T-helper 2 cell (primary cell): ENCODE measurements around the gene FAM13B.
"Not testable (repeated sequence)": the region's sequence is repeated elsewhere in the genome, so short reads cannot be mapped to it uniquely, and the experiment has no call there.

Experiments used
- DNase-seq, 5 experiments: peaks; one replicate each; pipeline versions ENCODE4 v3.0.0 to v3.0.0-alpha.2; 2012 to 2022

The FAM13B gene

DNA sequence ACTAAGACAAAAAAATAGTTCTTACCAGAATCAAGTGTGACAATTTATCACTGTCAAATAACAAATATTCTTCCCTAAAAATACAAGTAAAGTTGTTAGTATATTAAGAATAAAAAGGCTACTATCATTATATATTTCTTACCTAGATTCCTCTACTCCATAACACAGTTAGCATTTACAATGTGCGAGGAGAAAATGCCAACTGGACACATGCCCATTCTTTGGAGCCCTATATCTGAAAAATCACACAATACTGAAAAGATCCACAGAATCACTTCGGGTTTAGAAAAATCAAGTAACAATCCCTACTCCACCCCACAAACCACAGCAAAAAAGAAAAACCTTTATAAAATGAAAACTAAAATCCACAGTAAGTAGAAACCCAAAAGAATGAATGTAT, 72.7 kb downstream of the FAM13B start:
- no peak for DNase-seq

DNA sequence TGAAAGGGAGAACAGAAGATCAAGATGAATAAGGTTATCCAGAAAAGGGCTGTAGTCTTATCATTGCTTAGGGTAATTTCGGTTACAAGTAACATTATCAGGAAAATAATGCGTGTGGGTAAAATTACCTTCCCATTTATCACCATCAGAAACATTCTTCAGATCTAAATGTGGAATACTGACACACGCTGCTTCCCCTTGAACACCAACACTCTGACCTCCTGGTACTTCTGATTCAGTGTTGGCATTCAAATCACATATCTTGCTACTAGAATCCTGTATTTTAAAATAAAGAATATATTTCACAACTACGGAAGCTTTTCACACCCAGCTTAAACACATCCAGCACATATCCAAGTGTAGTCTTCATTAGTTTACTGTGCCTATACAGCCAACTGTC, 73.4 kb downstream of the FAM13B start:
- DNase-seq = no peak

DNA sequence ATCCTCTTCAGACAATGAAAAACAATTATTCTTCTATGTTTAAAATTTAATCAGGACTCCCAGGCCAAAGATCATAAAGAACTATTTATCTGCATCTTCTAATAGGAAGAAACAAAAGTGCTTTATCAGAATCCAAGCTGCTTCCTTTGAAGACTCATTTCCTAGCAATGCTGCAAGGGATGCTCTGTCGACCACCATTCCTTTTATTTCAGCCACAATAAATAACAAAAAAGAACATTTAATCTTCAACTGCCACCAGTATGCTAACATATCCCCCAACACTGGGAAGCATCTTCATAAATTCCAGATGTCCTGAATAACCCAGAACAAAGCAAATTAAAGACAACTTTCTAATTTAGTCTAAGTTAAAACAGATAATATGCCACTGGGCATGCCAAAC, 74.9 kb downstream of the FAM13B start:
- DNase-seq = no peak

DNA sequence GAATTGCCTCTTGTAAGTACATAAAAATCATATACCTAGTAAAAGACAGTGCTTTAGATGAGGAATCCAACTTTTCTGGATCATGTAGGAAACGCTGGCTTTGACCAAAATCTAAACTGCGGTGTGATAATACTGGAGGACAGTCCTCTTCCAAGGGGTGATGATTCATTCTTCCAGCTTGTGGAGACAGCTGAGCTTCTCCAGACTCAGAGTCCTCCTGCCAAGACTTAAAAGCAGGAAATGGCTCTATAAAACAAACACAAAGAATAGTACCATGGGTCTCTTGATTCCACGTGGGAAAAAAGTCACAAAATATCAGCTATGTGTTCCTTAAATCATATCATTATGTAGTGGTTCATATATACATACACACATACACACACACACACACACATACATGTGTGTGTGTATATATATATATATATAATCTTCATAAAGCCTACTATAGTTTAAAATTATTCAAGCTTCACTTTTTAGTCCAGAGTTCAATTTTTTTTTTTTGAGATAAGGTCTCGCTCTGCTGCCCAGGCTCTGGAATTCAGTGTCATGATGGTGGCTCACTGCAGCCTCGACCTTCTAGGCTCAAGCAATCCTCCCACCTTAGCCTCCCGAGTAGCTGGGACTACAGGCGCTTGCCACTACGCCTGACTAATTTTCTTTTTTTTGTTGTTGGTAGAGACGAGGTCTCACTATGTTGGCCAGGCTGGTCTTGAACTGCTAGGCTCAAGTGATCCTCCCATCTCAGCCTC, 78.6 kb downstream of the FAM13B start:
- no peak for DNase-seq

DNA sequence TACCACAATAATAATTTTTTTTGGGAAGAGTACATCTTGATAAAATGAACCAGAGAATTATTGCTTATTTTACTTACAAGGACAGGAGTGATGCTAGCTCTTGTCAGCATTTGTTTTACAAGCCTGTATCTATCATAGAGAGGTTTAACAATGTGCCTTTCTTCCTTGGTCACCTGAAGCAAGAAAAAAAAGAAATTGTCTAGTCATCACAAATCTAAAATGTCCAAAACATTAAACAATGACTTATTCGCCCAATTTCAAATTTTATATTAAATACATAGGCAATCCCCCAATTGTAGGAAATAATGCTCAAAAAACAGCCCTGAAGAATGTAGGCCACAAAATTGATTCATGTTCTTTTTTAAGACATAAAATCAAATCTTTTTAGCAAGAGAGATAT, 87.1 kb downstream of the FAM13B start:
- no peak for DNase-seq

DNA sequence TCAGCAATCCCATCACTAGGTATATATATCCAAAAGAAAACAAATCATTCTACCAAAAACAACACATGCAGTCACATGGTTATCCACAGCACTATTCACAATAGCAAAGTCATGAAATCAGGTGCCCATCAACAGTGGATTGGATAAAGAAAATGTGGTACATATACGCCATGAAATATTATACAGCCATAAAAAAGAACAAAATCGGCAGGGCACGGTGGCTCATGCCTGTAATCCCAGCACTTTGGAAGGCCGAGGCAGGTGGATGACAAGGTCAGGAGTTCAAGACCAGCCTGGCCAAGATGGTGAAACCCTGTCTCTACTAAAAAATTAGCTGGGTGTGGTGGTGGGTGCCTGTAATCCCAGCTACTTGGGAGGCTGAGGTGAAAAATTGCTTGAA, 88.6 kb downstream of the FAM13B start:
- DNase-seq = not testable (repeated sequence)

DNA sequence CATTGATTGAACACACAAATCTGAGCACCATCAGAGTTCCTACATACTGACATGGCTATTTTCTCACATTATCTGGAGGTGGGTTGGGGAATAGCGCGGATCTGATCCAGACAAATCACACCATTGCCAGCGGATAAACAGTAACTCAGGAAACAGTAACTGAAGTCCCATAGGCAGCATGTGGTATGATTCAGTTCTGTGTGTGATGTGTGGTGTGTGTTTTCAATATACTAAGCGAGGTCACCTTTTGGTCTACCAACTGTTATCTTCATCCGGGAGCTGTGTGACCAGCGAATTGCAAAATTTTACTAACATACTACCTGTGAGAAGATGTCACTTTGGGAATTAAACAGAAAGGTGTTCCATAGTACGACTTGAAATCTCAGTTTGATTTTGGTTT, 93.5 kb downstream of the FAM13B start:
- no peak for DNase-seq

DNA sequence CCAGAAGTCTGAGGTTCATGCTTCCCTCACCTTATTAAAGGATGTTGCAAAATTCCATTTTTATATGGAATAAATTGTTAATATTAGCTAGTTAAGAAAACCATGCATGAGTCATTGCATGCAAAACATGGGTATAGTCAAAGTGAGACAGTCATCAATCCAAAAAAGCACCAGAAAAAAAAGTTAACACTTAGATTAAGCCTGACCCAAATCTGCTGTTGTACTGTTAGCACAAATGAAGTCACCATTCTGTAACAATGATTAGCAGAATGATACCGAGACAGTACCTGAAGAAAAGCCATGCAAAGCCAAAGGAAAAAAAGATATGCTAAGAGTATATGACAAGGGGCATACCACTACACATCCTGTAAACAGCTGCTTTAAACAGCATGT, 94.1 kb downstream of the FAM13B start:
- peak in 1 of 5 experiments; percentile 22 for DNase-seq

DNA sequence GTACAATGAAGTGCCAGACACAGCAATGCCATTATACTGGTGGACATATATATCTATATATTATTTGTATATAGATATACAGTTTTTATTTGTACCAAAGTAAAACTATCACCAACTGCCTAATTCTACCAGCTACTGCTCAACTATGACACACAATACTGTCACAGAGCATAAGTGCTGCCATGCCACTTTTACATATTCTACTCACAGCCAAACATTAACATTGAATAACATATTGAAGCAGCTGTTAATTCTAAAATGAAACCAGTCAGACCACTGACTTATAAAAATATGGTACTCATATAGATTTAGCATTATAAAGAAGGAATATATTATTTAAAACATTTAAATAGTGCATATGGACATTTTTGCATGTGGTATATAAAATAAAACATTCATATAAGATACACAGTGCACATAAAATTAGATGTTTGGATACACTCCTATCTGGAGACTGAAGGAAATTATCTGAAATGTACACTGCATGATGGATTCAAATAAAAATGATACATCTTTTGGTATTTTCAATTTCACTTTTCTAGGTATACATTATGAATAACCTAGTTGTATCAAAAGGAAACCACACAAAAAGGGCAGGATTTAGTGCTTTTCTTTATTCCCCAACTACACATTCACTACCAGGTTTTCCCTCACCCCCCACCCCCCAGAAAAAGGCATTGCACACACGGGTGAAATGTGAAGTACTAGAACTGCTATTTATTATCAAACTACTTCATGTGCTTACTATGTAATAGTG, 94.7 kb downstream of the FAM13B start:
- DNase-seq = no peak

DNA sequence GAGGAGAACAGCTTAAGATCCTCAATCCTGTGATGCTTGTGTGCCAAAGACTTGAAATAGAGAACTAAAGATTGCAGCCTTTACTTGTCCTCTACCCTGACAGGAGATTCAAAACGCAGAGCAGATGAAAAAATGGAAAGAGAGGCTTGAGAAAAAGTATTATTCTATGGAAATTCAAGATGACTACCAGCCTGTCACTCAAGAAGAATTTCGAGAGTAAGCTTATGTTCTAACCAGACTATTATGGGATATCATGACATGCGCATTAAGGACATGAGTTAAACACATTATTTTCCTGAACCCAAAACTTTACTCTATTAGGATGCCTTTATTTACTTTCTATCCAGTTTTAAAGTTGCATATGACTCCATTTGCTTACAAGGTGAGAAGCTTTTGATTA, 97.2 kb downstream of the FAM13B start:
- no peak for DNase-seq

DNA sequence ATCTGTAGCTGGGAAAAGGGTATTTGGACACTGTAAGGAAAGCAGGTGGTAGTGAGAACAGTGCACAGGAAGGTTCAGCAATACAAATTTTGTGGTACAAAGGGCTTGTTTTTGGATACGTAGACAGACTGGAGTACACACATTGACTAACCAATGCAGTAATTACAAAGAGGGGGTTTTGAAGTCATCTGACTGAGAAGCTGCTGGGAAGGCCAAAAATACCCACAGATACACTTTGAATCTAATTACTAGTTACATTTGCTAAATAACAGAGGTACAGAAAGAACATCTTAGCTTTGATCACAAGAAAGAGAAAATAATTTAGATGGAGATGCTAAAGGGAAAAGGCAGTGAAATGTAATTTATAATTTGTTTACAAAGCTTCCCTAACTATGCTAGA, 97.7 kb downstream of the FAM13B start:
- DNase-seq = no peak

DNA sequence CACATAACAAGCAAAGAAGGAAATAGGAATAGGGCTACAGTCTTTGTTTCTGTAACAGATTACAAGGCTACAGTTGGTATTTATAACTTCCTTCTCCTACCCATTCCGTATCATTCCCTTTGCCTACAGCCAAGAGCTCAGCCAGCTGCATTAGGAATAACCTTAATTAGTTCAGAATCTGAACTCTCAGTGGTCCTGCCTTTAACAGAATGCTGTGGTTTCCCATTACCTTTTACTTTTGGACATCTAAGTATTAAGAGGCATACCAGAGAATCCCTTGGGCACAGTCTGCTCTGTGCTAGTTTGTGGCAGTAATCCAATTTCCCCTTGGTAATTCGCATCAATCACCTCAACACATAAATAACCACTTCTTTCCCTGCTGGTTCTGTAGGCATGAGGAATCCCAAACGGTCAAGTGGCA, 99.4 kb downstream of the FAM13B start:
- no peak for DNase-seq

DNA sequence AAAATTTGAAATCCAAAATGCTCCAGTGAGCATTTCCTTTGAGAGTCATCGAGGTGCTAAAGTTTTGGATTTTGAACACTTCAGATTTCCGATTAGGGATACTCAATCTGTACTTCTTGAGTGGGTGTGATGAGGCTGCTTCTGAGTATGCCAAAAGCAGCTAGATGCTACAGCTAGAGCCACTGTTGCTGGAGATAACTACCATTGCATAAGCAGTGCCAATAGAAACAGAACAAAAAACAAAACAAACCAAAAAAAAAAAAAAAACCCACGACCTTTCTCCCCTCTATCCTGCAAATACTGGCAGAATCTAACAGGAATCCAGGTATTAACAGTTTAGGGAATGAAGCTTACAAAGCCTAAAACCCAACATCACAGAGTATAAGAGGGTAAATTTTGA, 100.1 kb downstream of the FAM13B start:
- DNase-seq = no peak

DNA sequence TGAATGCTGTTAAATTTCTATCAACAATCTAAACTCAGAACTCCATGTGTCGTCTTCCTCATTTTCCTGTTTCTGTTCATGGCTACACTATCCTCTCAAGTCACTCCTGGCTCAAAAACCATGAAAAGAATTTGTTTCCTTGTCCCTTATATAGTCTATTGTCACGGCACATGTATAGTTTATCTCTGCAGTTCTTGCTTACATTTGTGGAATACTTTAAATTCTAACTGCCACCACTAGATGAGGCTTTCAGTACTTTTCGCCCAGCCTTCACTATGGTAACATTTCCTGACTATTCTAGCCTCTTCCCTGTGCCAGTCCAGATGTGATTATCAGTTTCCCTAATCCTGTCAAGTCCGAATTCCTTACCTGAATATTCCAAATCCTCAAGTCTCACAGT, 109.0 kb downstream of the FAM13B start:
- no peak for DNase-seq

DNA sequence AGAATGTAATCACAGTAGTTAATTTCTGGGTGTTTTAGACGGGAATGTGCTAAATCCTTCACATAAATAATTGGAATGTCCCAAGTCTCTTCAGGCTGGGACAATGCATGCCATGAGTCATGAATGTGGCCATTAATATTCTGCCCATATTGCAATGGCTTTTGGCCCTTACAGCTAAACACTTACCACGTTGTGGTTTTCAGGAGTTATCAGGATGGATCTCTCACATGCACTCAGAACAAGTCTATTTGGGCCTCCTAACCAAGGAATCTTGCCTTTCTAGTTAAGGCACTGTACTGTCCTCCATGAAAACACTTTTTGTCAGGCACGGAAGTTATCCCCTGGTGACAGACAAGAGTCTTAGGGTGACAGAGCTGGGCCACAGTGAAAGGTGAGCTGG, 110.9 kb downstream of the FAM13B start:
- DNase-seq = no peak

DNA sequence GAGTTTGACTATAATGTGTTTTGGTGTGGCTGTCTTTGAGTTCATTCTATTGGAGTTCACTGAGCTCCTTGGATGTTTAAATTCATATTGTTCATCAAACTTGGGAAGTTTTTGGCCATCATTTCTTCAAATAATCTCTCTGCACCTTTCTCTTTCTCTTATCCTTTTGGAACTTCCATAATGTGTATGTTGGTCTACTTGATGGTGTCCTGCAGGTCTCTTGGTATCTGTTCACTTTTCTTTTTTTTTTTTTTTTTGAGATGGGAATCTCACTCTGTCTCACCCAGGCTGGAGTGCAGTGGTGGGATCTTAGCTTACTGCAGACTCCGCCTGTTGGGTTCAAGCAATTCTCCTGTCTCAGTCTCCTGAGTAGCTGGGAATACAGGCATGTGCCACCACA, 116.0 kb downstream of the FAM13B start:
- DNase-seq = no peak

DNA sequence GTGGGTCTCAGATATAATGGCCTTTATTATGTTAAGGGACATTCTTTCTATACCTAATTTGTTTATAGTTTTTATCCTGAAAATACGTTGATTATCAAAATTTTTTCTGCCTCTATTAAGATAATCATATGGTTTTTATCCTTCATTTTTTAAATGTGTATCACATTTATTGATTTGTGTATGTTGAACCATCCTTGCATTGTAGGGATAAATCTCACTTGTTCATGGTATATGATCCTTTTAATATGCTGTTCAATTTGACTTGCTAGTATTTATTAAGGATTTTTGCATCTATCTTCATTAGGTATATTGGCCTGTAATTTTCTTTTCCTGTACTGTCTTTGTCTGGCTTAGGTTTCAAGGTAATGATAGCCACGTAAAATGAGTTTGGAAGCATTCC, 118.1 kb downstream of the FAM13B start:
- DNase-seq = no peak

DNA sequence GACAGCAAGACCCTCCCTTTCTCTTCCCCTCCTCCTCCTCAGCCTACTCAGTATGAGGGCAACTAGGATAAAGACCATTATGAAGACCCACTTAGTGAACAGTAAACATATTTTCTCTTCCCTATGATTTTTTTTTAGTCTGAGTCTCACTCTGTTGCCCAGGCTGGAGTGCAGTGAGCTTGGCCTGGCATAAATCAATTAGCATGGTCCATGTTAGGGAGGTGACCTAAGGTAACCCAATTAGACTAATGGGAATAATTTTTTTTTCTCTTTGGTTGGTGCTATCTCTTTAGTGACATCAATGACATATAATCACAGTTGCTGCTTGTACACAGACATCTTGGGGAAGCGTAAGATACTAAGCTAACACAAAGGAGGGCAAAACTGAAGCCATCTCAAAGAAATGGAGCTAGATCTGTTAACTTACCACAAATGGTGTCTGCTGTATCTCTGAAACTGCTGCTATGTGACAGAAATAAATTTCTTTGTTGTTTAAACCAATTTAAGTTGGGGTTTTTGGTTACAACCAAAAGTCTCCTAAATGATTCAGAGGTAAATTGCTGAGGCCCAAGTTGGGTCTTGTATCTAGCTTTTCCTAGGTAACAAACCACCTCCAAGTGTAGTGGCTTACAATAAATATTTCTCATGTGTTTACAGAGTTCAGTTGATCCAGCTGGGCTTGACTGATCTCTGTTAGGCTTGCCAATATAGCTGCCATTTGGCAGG, 130.3 kb downstream of the FAM13B start:
- peak in 1 of 5 experiments; percentile 4 for DNase-seq

DNA sequence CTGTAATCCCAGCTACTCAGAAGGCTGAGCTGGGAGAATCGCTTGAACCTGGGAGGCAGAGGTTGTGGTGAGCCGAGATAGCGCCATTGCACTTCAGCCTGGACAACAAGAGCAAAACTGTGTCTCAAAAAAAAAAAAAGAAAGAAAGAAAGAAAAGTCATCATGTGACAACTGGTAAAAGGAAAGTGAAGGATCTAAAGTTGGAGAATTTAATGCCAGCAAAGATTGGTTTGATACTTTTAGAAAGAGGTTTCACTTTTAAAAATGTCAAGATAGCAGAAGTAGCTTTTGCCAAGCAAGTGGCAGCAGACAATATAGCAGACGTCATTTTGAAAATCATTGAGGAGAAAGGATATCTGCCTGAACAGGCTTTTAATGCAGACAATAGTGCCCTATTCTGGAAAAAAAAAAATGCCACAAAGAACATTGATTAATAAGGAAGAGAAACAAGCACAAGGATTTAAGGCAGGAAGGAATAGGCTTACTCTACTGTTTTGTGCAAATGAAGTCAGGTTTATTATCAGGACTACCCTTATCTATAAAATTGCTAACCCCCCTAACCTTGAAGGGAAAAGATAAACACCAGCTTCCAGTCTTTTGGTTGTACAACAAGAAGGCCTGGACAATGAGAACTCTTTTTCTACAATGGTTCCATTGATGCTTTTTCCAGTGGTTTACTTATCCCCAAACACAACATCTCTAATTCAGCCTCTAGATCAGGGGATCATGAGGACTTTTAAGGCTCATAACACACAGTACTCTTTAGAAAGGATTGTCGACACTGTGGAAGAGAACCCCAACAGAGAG, 131.7 kb downstream of the FAM13B start:
- no peak for DNase-seq

DNA sequence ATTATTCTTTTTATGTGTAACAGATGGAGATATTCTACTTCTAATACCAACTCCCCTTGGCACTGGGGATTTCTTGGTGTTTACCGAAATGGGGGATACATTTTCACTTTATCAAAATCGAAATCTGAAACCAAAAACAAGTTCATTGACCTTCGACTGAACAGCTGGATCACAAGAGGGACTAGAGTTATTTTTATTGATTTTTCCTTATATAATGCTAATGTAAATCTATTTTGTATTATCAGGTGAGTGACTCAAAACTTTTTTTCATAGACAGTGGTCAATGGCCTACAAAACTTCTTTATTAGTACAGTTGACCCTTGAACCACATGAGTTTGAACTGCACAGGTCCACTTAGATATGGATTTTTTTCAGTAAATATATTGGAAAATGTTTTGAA, 133.4 kb downstream of the FAM13B start:
- DNase-seq = no peak

DNA sequence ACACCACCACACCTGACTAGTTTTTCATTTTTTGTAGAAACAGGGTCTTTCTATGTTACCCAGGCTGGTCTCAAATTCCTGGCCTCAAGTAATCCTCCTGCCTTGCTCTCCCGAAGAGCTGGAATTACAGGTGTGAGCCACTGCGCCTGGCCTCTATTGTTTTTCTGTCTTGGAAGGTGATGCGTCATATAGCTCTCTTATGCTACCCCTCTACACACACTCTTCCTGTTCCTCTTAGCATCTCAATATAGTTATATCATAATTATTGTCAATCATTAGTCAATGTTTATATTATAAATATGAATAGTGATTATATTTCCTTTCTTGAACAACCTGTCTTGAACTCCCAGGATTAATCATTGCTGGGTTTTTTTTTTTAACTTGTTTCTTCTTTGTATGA, 136.3 kb downstream of the FAM13B start:
- DNase-seq = no peak

DNA sequence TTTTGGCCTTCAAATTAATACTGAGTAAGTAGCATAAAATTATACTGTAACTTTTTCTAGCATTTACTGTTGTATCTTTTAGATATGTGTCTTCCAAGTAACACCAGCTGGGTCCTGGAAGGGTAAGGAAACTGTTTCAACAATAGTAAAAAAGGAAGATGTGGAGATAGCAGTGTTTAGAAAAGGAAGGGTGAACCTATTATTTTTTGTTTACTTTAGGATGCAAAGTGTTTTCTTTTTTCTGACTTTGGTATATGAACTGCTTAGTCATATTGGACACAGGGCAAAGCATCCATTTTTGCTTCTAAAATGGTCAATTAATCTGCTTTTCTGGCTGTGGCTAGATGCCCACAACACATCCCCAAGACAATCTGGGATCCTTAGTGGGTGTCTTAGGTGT, 138.3 kb downstream of the FAM13B start:
- DNase-seq = no peak

DNA sequence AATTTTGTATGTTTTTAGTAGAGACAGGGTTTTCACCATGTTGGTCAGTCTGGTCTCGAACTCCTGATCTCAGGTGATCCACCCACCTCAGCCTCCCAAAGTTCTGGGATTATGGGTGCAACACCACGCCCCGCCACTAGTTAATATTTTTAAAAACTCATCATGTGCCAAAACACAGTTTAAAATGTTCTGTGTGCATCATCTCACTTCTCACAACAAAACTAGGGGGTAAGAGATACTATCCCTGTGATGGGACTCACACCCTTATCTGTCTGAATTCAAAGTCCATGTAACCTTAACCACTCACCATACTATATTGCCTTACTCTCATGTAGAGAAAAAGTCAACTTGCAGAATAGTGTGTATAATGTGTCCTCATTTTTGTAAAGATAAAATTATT, 141.0 kb downstream of the FAM13B start:
- DNase-seq = peak in 1 of 5 experiments; percentile 6
